ENCODE data around the gene UGP2.
A peak's percentile ranks its signal among the peaks of the same experiment; 100 is the strongest.

The UGP2 gene

DNA sequence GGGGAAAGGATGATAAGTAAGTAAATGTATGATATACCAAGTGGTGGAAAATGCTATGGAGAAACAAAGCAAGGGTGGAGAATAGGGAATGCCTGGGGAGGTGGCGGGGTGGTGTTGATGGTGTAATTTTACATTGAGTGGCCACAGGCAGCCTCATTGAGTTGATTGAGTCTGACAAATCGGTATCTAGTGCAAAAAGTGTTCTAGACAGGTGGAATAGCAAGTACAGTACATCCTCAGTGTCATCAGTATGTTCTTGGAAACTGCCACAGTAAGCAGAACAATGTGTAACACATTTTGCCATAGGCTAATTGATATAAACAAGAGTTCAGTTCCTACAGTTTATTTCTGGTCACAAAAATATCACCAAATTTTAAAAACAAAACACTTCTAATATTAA, 46.4 kb downstream of the UGP2 start:
- TF ChIP-seq, protein P1, sequence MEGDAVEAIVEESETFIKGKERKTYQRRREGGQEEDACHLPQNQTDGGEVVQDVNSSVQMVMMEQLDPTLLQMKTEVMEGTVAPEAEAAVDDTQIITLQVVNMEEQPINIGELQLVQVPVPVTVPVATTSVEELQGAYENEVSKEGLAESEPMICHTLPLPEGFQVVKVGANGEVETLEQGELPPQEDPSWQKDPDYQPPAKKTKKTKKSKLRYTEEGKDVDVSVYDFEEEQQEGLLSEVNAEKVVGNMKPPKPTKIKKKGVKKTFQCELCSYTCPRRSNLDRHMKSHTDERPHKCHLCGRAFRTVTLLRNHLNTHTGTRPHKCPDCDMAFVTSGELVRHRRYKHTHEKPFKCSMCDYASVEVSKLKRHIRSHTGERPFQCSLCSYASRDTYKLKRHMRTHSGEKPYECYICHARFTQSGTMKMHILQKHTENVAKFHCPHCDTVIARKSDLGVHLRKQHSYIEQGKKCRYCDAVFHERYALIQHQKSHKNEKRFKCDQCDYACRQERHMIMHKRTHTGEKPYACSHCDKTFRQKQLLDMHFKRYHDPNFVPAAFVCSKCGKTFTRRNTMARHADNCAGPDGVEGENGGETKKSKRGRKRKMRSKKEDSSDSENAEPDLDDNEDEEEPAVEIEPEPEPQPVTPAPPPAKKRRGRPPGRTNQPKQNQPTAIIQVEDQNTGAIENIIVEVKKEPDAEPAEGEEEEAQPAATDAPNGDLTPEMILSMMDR (IDR thresholded peaks at IDR 0.05; ENCODE audit: extremely low read depth, missing control alignments), result no peak
- no peak for DNase-seq (ENCODE audit: low spot score)

DNA sequence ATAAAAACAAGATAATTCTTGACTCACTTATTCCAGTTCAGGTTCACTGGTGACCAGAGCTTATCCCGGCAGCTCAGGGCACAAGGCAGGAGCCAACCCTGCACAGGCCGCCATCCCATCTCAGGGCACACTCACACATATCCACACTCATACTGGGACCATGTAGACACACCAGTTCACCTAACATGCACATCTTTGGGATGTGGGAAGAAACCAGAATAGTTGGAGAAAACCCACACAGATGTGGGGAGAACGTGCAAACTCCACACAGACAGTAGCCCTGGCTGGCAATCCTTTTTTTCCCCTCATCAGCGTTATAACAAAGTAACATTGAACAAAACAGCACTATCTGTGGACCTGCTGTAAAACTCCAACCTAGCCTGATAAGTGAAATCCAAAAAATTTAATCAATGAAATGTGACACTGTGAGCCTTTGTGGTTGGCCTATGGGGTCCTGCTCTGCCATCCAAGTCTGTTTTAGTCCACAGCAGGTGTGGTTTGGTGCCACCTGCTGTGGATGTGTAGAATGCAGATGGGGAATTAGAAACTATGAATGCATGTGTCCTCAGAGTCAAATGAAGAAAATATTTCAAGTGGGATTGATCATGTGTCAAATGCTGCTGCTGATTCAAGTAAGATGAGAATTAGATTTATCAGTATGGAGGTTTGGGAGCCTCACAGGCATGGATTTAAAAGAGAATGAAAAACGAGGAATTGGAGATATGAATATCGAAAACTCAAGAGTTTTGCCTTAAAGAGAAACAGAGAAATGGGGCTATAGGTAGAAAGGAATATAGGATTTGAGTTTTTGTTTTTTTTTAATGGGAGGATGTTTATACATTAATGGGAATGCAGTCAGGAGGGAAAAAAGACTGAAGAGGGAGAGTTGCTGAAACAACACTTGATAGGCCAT, 47.0 kb downstream of the UGP2 start:
- DNase-seq (ENCODE audit: low spot score), result peak; percentile 48

DNA sequence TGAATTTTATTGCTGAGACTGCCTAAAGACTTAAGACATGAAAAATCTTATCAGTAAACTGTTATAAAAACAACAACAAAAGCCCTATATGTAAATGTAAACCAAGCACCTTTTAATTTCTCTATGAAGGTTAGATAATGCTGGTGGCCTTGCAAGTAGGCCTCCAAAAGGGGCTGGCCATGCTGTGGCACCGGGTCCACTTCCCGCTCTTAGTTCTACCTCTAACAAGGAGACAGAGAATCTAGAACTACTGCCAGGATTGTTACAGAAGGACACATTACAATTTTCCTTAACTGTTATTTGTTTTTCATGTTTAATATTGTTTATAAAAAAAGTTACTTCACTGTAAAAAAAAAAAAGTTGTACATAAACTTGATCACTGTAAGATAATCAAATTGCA, 49.0 kb downstream of the UGP2 start:
- DNase-seq (ENCODE audit: low spot score), result no peak
- TF ChIP-seq, protein P1 (IDR thresholded peaks at IDR 0.05; ENCODE audit: extremely low read depth, missing control alignments), result no peak

More for the DNA sequence above, 47.0 kb downstream of the UGP2 start:
- TF ChIP-seq, protein P1 (IDR thresholded peaks at IDR 0.05; ENCODE audit: extremely low read depth, missing control alignments), result peak; percentile 75

DNA sequence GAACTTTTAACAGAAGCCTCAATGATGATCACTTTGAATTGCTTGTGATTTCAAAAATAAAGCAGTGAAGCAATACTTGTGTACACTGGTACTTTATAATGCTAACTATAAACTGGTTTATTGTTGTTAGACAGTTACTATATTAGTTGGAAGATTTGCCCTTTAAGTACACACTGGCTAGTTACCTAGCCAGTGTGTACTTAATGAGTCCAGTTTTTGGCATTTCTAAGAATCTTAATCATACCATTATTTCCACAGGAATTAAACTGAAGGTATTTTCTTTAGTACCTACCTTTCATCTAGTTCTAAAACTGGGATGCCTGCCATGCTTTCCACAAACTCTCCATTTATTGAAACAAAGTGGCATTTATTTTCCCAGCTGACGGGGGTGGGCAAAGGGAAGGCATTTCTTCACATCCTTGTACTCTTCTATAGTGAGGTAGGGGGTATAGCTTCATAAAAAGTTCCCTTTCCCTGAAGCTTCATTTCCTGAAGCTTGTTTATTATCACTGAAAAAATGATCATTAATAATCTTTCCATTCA, 49.9 kb downstream of the UGP2 start:
- TF ChIP-seq, protein P1 (IDR thresholded peaks at IDR 0.05; ENCODE audit: extremely low read depth, missing control alignments), result no peak

DNA sequence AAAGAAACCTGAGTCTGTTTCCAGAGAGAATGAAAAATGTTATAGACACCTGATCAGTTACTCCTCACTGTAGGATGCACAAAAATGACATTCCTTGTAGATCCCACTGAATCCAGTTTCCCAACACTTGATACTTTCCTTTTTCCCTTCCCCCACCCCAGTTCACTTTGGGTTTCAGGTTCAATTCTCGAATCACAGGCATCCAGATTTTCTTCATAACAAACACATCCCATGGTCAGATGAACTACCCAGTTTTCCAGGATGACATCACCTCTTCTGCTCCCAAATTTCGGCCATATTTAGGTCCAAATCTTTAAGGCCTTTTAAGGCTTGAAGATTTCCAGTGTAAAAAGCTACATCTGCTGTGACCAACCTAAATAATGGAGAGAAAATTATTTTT, 51.5 kb downstream of the UGP2 start:
- TF ChIP-seq, protein P1 (IDR thresholded peaks at IDR 0.05; ENCODE audit: extremely low read depth, missing control alignments), result no peak
- no peak for DNase-seq (ENCODE audit: low spot score)

More for the DNA sequence above, 49.9 kb downstream of the UGP2 start:
- DNase-seq (ENCODE audit: low spot score), result no peak

DNA sequence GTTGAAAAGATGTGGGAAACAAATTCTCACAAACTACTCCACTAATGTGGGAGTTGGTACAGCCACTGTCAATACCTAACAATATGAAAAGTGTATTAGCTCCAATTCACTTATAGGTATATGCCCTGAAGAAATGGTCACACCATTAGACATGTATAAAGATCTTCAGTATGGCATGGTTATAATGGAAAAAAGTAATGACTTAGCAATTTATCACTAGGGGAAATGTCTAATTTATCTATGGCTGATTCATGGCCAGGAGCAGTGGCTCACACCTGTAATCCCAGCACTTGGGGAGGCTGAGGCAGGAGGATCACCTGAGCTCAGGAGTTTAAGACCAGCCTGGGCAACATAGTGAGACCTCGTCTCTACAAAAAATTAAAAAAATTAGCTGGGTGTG, 52.5 kb downstream of the UGP2 start:
- TF ChIP-seq, protein P1 (IDR thresholded peaks at IDR 0.05; ENCODE audit: extremely low read depth, missing control alignments), result no peak
- no peak for DNase-seq (ENCODE audit: low spot score)

DNA sequence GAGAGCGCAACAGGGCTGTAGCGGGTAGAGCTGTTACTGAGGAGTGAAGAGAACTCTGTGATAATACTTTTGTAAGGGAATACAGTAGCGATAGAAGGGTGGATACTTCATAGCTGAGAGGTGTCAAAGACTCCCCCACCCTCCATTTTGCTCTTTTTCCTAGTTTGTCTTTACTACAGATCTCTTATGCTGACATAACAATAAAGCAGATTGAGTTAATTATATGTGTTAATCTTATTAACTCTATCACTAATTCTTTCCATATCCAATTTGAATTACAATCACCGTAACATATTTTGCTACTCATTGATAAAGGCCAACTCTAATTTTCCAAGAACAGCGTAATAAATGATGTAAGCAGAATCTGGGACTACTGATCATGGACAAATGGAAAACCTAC, 57.1 kb downstream of the UGP2 start:
- DNase-seq (ENCODE audit: low spot score), result no peak
- TF ChIP-seq, protein P1 (IDR thresholded peaks at IDR 0.05; ENCODE audit: extremely low read depth, missing control alignments), result no peak

Measured in GM20000 (cell line).